GM23338 (cell line): ENCODE measurements around the gene MALRD1. TPM values are rescaled to one million over a fixed set of nuclear protein-coding genes. Genes with fewer than 3 reads are reported as not detected.

ENCODE experiments used
- ATAC-seq: fragments of 200-7000 bp; cut with Tn5 transposase; 3 replicates; pipeline ENCODE4 v1.9.1; 2020
- DNase-seq: peaks from one replicate; pipeline ENCODE4 v3.0.0-alpha.2; 2015; ENCODE audit warnings: low spot score
- H2AFZ ChIP-seq: fragments of 200-600 bp; sonication (generic); 2 replicates; pipeline ENCODE4 v1.8.0; 2016; ENCODE audit warnings: antibody characterized with exemption, mild to moderate bottlenecking, moderate library complexity
- H3F3A ChIP-seq: fragments of 200-600 bp; sonication (generic); replicated peaks from 2 replicates; pipeline ENCODE4 v1.8.0; 2017; ENCODE audit warnings: antibody characterized with exemption, mixed run types, low read depth
- H3K27ac ChIP-seq: fragments of 200-600 bp; sonication (generic); 2 replicates; pipeline ENCODE4 v1.6.1; 2016; ENCODE audit warnings: low read depth
- H3K27me3 ChIP-seq: fragments of 200-600 bp; sonication (generic); 2 replicates; pipeline ENCODE4 v1.8.0; 2016; ENCODE audit warnings: mild to moderate bottlenecking, mixed run types, moderate library complexity; ENCODE audit not compliant: insufficient read depth
- H3K36me3 ChIP-seq: fragments of 200-600 bp; sonication (generic); 2 replicates; pipeline ENCODE4 v1.8.0; 2016; ENCODE audit warnings: mild to moderate bottlenecking; ENCODE audit not compliant: insufficient read depth
- H3K4me1 ChIP-seq: fragments of 200-600 bp; sonication (generic); 2 replicates; pipeline ENCODE4 v1.8.0; 2016; ENCODE audit warnings: mild to moderate bottlenecking, moderate library complexity; ENCODE audit not compliant: insufficient read depth
- H3K4me2 ChIP-seq: fragments of 200-600 bp; sonication (generic); 2 replicates; pipeline ENCODE4 v1.7.1; 2017; ENCODE audit warnings: mixed run types
- H3K4me3 ChIP-seq: fragments of 200-600 bp; sonication (generic); 2 replicates; pipeline ENCODE4 v1.6.1; 2016; ENCODE audit warnings: mixed run types
- H3K79me2 ChIP-seq: fragments of 200-600 bp; sonication (generic); replicated peaks from 2 replicates; pipeline ENCODE4 v1.8.0; 2017; ENCODE audit warnings: mild to moderate bottlenecking; ENCODE audit not compliant: insufficient read depth
- H3K9me2 ChIP-seq: fragments of 200-600 bp; sonication (generic); 2 replicates; pipeline ENCODE4 v1.8.0; 2017; ENCODE audit not compliant: insufficient read depth
- H4K20me1 ChIP-seq: fragments of 200-600 bp; sonication (generic); replicated peaks from 2 replicates; pipeline ENCODE4 v1.8.0; 2017; ENCODE audit warnings: mild to moderate bottlenecking; ENCODE audit not compliant: insufficient read depth
- H3K27ac Mint-ChIP-seq: 2 replicates; pipeline ENCODE4 v1.8.0; 2020; ENCODE audit warnings: inconsistent platforms, mild to moderate bottlenecking, moderate library complexity, mixed read lengths
- H3K27me3 Mint-ChIP-seq: 3 replicates; pipeline ENCODE4 v1.8.0; 2022; ENCODE audit warnings: low read depth, mild to moderate bottlenecking, moderate library complexity, mixed read lengths, inconsistent platforms; ENCODE audit not compliant: insufficient read depth, poor library complexity
- H3K36me3 Mint-ChIP-seq: 3 replicates; pipeline ENCODE4 v1.8.0; 2021; ENCODE audit warnings: low read depth, mild to moderate bottlenecking, inconsistent platforms, moderate library complexity, mixed read lengths
- H3K4me1 Mint-ChIP-seq: 3 replicates; pipeline ENCODE4 v1.8.0; 2020; ENCODE audit warnings: mild to moderate bottlenecking, inconsistent platforms, mixed read lengths
- H3K4me3 Mint-ChIP-seq: 3 replicates; pipeline ENCODE4 v1.8.0; 2021; ENCODE audit warnings: moderate library complexity, mild to moderate bottlenecking, inconsistent platforms, mixed read lengths
- H3K9me3 Mint-ChIP-seq: 3 replicates; pipeline ENCODE4 v1.8.0; 2020; ENCODE audit warnings: moderate library complexity, mild to moderate bottlenecking, inconsistent platforms, mixed read lengths
- POLR2AphosphoS5 ChIP-seq: IDR thresholded peaks from 2 replicates; pipeline ENCODE4 v1.6.1; 2016; ENCODE audit warnings: antibody characterized with exemption, low read depth
- ZNF462 ChIP-seq: fragments of 250-450 bp; sonication (Bioruptor Pico); IDR thresholded peaks from 2 replicates; pipeline ENCODE4 v1.5.0; 2020; ENCODE audit warnings: mild to moderate bottlenecking, moderate library complexity
- polyA plus RNA-seq: library from polyadenylated mRNA; unstranded; fragments of >200 nt; fragmentation: Nextera tagmentation; extraction: Ambion mirVana; gene quantifications from 2 replicates; pipeline ENCODE4 v1.2.1, GENCODE V29; 2016
- total RNA-seq: library from RNA; depleted of rRNA; stranded (reverse); fragments of >200 nt; shearing (Covaris generic); gene quantifications from 2 replicates; pipeline ENCODE4 v1.2.3, GENCODE V29; 2014
- TF ChIP-seq, protein P1 (sequence below), 2 experiments: fragments of 200-600 bp in 1 of 2; sonication (generic) in 1 of 2; conservative IDR thresholded peaks; 2 replicates each; pipeline versions ENCODE4 v1.5.1 to v1.6.1; 2016 to 2017; ENCODE audit warnings: antibody characterized with exemption in 2 of 2, low read depth in 2 of 2, mild to moderate bottlenecking in 2 of 2, moderate library complexity in 1 of 2

Gene MALRD1
- total and polyA plus RNA-seq, 2 experiments from 2014 or later = 0.42 to 1.9 TPM

DNA sequence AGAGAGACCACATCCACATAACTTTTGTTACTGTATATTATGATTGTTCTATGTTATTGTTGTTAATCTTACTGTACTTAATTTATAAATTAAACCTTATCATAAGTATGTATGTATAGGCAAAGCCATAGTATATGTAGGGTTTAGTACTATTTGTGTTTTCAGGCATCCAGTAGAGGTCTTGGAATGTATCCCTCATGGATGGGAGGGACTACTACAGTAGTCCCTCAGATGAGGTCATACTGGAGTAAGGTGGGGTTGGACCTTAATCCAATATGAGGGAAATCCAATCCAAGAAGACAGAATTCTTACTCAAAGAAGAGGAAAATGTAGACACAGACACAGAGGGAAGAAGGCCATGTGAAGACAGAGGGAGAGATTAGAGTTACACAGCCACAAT, 34.1 kb upstream of the MALRD1 start (continued):
- TF ChIP-seq ZNF462 (CRISPR knock-in tag) (no peak), POLR2AphosphoS5 (no peak)

DNA sequence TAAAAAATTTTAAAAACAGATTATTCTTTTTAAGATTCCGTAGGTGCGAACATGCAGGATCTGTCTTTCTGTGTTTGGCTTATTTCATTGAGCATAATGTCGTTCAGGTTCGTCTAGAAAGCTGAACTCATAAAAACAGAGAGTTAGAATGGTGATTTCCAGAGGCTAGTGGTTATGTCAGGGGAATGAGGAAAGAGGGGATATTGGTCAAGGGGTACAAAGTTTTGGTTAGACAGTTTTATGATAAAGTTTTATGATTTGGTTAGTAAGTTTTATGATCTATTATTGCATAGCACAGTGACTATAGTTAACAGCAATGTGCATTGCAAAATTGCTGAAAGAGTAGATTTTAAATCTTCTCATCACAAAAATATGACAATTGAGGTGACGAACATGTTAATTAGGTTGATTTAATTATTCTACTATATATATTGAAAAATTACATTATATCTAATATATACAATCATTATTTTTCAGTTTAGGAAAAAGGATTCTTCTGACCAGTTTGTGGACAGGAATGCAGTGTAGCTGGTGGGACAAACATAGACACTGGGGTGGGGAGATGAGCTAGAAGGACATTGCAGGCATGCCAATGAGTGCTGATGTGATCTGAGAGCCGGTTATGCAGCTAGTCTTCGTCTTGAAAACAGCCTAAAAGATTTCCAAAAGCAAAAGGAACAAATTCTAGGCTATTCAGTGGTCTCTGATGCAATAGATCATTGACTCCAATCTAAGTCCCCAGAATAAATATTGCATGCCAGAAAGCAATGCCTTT, 31.3 kb upstream of the MALRD1 start:
- H3K36me3 Mint-ChIP-seq = no peaks in the 10 kb centered on the region
- TF ChIP-seq, protein P1, sequence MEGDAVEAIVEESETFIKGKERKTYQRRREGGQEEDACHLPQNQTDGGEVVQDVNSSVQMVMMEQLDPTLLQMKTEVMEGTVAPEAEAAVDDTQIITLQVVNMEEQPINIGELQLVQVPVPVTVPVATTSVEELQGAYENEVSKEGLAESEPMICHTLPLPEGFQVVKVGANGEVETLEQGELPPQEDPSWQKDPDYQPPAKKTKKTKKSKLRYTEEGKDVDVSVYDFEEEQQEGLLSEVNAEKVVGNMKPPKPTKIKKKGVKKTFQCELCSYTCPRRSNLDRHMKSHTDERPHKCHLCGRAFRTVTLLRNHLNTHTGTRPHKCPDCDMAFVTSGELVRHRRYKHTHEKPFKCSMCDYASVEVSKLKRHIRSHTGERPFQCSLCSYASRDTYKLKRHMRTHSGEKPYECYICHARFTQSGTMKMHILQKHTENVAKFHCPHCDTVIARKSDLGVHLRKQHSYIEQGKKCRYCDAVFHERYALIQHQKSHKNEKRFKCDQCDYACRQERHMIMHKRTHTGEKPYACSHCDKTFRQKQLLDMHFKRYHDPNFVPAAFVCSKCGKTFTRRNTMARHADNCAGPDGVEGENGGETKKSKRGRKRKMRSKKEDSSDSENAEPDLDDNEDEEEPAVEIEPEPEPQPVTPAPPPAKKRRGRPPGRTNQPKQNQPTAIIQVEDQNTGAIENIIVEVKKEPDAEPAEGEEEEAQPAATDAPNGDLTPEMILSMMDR (conservative IDR thresholded peaks at IDR 0.05; ENCODE audit: low read depth in 2 of 2) = no peak
- no peak for TF ChIP-seq POLR2AphosphoS5

More for the DNA sequence above, 31.3 kb upstream of the MALRD1 start:
- peaks cover 12% of the 10 kb centered on the region; the same call in 2 of the 3 replicates for H3K9me3 Mint-ChIP-seq
- H3K4me2 ChIP-seq = no peak overlapping the region
- no peaks in the 10 kb centered on the region for H3K4me1 ChIP-seq
- H3K27me3 Mint-ChIP-seq = no peaks in the 10 kb centered on the region
- H4K20me1 ChIP-seq = no peaks in the 10 kb centered on the region
- no peak overlapping the region for H3K27ac Mint-ChIP-seq
- no peak overlapping the region for H3K4me3 ChIP-seq
- no peaks in the 10 kb centered on the region for H3K79me2 ChIP-seq
- no peaks in the 10 kb centered on the region for H3K36me3 ChIP-seq
- H3K4me1 Mint-ChIP-seq = no peaks in the 10 kb centered on the region
- no peaks in the 10 kb centered on the region for H3K27me3 ChIP-seq
- no peaks in the 10 kb centered on the region for H3F3A ChIP-seq
- no peak overlapping the region for H2AFZ ChIP-seq
- H3K27ac ChIP-seq = no peak overlapping the region
- no peak for ATAC-seq
- no peaks in the 10 kb centered on the region for H3K9me2 ChIP-seq
- no peak for DNase-seq
- H3K4me3 Mint-ChIP-seq = no peak overlapping the region
